Naive thymus-derived CD8-positive, alpha-beta T cell (primary cell): ENCODE data around the gene GNG14. TPM values are rescaled to one million over a fixed set of nuclear protein-coding genes. Genes with fewer than 3 reads are reported as not detected.
"Not testable (repeated sequence)": the region's sequence is repeated elsewhere in the genome, so short reads cannot be mapped to it uniquely, and the experiment has no call there.

Experiments
- ATAC-seq, 2 donors: fragments of 150-1000 bp; cut with Tn5 transposase in 1 of 2; sonication (Bioruptor Pico), chemical (Tn5 transposase) in 1 of 2; 1 replicate in 1 of 2; 2 replicates in 1 of 2; pipeline ENCODE4 v1.10.0; 2021; ENCODE audit warnings: mild to moderate bottlenecking in 2 of 2, moderate library complexity in 2 of 2
- POLR2A ChIA-PET: fragments of 350-600 bp; sonication (Branson Sonifier 250); formaldehyde crosslinking; loops from one replicate; lab custom pipeline; 2021; ENCODE audit warnings: antibody characterized with exemption; lab: Charles Lee
- DNase-seq, 10 donors: peaks; one replicate each; pipeline versions ENCODE4 v3.0.0 to v3.0.0-alpha.2; 2020 to 2022
- H3K27ac Mint-ChIP-seq, 10 donors: one replicate each; pipeline ENCODE4 v1.8.0; 2020 to 2022; ENCODE audit warnings: mild to moderate bottlenecking in 10 of 10, mixed read lengths in 10 of 10, moderate library complexity in 4 of 10, inconsistent platforms in 1 of 10
- H3K27me3 Mint-ChIP-seq, 5 donors: one replicate each; pipeline ENCODE4 v1.8.0; 2021 to 2022; ENCODE audit warnings: mixed read lengths in 5 of 5
- H3K36me3 Mint-ChIP-seq, 3 donors: one replicate each; pipeline ENCODE4 v1.8.0; 2020 to 2022; ENCODE audit warnings: mixed read lengths in 3 of 3, mild to moderate bottlenecking in 2 of 3, inconsistent platforms in 1 of 3
- H3K4me1 Mint-ChIP-seq, 4 donors: one replicate each; pipeline ENCODE4 v1.8.0; 2021 to 2022; ENCODE audit warnings: mixed read lengths in 4 of 4
- H3K4me3 Mint-ChIP-seq, 10 donors: one replicate each; pipeline ENCODE4 v1.8.0; 2020 to 2022; ENCODE audit warnings: mild to moderate bottlenecking in 10 of 10, mixed read lengths in 10 of 10, moderate library complexity in 6 of 10, inconsistent platforms in 1 of 10
- H3K9me3 Mint-ChIP-seq, 9 donors: one replicate each; pipeline ENCODE4 v1.8.0; 2020 to 2022; ENCODE audit warnings: mixed read lengths in 9 of 9, mild to moderate bottlenecking in 3 of 9, inconsistent platforms in 1 of 9, moderate library complexity in 1 of 9
- polyA plus RNA-seq, 3 donors: library from polyadenylated mRNA; unstranded; fragments of 300-500 nt; fragmentation: Illumina TruSeq; gene quantifications; one replicate each; pipeline ENCODE4 v1.2.3, GENCODE V29; 2021
- total RNA-seq, 8 experiments: library from RNA in 2 of 8; stranded (reverse) in 2 of 8; gene quantifications; one replicate each; pipeline ENCODE4 v1.2.3 and lab custom pipeline; 2021 to 2026

Gene GNG14
- total and polyA plus RNA-seq, 5 experiments from 2014 or later = not detected

DNA sequence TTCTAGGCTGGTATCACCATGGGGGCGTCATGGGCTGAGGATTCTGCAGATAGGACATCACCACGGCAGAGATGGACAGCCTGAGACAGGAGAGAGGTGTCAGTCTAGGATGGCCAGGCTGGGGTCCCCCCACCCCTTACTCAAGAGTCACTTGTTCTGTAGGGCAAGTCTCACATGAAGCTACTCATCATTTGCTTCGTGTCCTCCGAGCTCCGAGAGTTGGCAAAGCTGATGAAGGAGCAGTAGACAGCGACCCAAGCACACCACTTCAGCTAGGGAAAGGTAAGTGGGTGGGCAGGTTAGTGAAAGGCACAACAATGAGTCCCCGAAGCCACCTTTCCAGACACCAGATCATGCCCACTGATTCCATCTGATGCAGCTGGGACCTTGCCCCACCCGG lies 19.5 kb upstream of the GNG14 start:
- POLR2A ChIA-PET = interaction anchor here (0.6 to 2.7 kb wide), 9 partner anchors 8 to 134 kb away, joined by 3 to 32 read pairs (median 4); partner anchors contain the start of genes DHPS, PRDX2, THSD8 and ZNF490
- no peak for DNase-seq
- Mint-ChIP-seq H3K4me3 (peak overlapping the region; percentile 90 to 100 (median 98)), H3K4me1 (peaks cover 22 to 70% (median 64%) of the 10 kb centered on the region in 4 donors), H3K27ac (peak overlapping the region; percentile 98 to 100 (median 100)), H3K36me3 (peaks cover 0 to 14% (median 3%) of the 10 kb centered on the region in 3 donors), H3K27me3 (no peaks in the 10 kb centered on the region), H3K9me3 (no peaks in the 10 kb centered on the region)
- ATAC-seq = no peak

DNA sequence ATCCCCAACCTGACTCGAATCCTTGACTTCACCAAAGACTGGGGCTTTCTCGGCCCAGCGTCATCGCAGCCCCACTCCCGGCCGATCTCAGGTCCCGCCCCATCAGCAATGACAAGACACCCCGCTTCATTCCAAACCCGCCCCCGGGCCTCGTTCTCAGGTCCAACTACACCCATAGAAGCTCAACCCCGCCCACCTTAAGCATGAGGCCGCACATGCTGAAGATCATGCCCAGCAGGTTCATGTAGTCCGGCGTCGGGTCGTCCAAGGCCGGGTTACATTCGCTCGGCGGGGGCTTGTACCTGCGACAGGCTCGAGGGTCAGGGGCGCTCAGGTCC lies 18.9 kb upstream of the GNG14 start:
- H3K9me3 Mint-ChIP-seq = no peaks in the 10 kb centered on the region
- H3K27ac Mint-ChIP-seq = peak overlapping the region; percentile 98 to 100 (median 100)

DNA sequence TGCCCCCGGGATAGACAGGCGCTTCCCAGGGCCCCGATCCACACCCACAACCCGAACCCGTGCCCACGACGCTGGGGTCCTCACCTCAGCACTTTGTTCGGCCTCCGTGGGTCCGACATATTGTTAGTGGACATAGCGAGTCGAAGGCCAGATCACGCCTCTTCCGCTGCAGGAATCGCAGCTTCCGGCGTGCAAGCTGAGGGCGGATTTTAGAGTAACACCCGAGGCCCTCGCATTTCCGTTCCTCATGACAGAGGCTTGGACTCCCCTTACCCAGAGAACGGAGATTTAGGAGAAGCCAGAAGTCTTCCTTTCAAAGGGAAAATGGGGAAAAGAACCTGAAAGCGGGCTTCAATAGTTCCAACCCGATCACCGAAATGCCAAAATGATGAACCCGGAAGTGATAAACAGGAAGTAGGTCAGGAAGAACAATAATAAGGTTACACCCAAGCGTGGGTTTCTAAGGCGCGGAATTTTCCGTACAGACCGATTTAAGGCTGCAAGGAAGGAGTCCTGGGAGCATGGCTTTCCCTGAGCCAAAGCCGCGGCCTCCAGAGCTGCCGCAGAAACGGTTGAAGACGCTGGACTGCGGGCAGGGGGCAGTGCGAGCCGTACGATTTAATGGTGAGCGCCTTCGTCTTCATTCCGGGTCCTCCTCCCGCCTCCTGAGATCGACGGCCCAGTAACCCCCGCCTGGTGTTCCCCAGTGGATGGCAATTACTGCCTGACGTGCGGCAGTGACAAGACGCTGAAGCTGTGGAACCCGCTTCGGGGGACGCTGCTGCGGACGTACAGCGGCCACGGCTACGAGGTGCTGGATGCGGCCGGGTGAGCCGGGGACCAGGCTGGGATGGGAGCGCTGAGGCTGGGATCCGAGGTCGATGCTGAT lies 18.3 kb upstream of the GNG14 start:
- Mint-ChIP-seq H3K27ac (peak overlapping the region; percentile 98 to 100 (median 100)), H3K4me3 (peak overlapping the region; percentile 90 to 100 (median 98)), H3K27me3 (no peaks in the 10 kb centered on the region), H3K9me3 (no peaks in the 10 kb centered on the region), H3K36me3 (peaks cover 0 to 20% (median 0%) of the 10 kb centered on the region in 3 donors), H3K4me1 (peaks cover 22 to 63% (median 58%) of the 10 kb centered on the region in 4 donors)
- POLR2A ChIA-PET = interaction anchor here (0.6 to 2.7 kb wide), 21 partner anchors 8 to 796 kb away, joined by 3 to 32 read pairs (median 4); partner anchors contain the start of genes DHPS, JUNB, PRDX2 and THSD8
- DNase-seq (peak; percentile 53 to 89 (median 72)), ATAC-seq (peak; percentile 31 to 35)

More for the DNA sequence above, 18.9 kb upstream of the GNG14 start:
- DNase-seq = peak in 9 of 10 donors; percentile 43 to 85 (median 73)
- Mint-ChIP-seq H3K4me1 (peaks cover 22 to 67% (median 63%) of the 10 kb centered on the region in 4 donors), H3K4me3 (peak overlapping the region; percentile 90 to 100 (median 98)), H3K36me3 (peaks cover 0 to 14% (median 0%) of the 10 kb centered on the region in 3 donors), H3K27me3 (no peaks in the 10 kb centered on the region)
- ATAC-seq = peak; percentile 30 to 60
- POLR2A ChIA-PET = interaction anchor here (0.6 to 2.7 kb wide), 14 partner anchors 9 to 133 kb away, joined by 3 to 32 read pairs (median 4); partner anchors contain the start of genes DHPS, JUNB, PRDX2 and THSD8

DNA sequence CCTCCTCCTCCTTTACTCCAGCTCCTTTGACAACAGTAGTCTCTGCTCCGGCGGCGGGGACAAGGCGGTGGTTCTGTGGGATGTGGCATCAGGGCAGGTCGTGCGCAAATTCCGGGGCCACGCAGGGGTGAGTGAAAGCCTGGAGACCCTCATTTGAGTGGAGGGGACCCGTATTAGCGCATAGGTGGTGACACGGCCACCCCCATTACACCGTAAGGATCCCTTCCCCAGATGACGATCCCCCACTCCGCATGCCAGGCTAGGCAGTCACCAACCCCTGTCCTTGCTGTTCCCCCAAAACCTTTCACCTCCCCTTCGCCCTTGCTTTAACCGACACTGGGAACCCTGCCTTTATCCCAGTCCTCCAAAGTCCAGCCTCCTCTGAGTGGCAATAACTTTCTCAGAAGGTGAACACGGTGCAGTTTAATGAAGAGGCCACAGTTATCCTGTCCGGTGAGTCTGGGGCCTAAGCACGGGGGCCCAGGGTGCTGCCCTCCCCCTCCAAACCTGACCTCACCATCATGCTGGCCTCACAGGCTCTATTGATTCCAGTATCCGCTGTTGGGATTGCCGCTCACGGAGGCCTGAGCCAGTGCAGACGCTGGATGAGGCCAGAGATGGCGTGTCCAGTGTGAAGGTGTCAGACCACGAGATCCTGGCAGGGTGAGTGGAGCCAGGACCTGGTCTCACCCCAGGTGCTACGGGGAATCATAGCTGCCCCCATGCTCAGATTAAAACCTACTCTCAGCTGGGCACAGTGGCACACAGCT lies 17.5 kb upstream of the GNG14 start:
- DNase-seq (no peak), ATAC-seq (no peak)
- H3K4me1 Mint-ChIP-seq = peaks cover 22 to 56% (median 50%) of the 10 kb centered on the region in 4 donors
- H3K27ac Mint-ChIP-seq = peak overlapping the region; percentile 18 to 100 (median 99)
- POLR2A ChIA-PET = interaction anchor here (0.6 to 2.7 kb wide), 12 partner anchors 9 to 797 kb away, joined by 3 to 32 read pairs (median 4); partner anchors contain the start of genes DHPS and JUNB
- H3K36me3 Mint-ChIP-seq = peaks cover 0 to 28% (median 0%) of the 10 kb centered on the region in 3 donors
- no peaks in the 10 kb centered on the region for H3K9me3 Mint-ChIP-seq
- H3K27me3 Mint-ChIP-seq = no peaks in the 10 kb centered on the region
- peak overlapping the region; percentile 90 to 100 (median 98) for H3K4me3 Mint-ChIP-seq

DNA sequence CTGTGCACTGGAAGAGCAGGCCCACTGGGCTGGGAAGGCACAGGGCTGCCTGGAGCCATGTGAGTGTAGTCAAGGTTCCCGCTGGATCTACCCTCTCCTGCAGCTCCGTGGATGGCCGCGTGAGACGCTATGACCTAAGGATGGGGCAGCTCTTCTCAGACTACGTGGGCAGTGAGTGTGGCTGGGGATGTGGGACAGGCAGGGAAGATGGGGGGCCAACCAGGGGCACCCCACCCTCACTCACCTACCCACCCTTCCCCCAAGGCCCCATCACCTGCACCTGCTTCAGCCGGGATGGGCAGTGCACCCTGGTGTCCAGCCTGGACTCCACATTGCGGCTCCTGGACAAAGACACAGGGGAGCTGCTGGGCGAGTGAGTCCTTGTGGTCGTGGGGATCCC lies 15.1 kb upstream of the GNG14 start:
- peak overlapping the region in 3 of 10 donors; percentile 31 to 75 (median 70) for H3K27ac Mint-ChIP-seq

DNA sequence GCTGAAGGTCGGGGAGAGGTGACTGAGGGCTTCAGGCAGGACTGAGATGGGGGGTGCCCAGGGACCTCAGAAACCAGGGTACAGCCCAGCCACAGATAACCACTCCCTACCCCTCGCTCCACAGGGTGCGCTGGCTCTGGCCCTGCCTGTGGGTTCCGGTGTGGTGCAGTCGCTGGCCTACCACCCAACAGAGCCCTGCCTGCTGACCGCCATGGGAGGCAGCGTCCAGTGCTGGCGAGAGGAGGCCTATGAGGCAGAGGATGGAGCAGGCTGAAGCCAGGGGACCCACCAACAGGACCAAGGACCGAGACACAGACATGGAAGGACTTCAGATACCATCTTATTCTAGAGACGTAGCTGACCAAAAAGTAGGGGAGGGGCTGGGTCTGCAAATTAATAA lies 12.4 kb upstream of the GNG14 start:
- H3K4me3 Mint-ChIP-seq = peak overlapping the region in 1 of 10 donors; percentile 51
- H3K4me1 Mint-ChIP-seq = peaks cover 15 to 38% (median 30%) of the 10 kb centered on the region in 4 donors
- H3K27me3 Mint-ChIP-seq = no peaks in the 10 kb centered on the region
- no peaks in the 10 kb centered on the region for H3K9me3 Mint-ChIP-seq
- DNase-seq = no peak
- H3K36me3 Mint-ChIP-seq = peaks cover 0 to 72% (median 3%) of the 10 kb centered on the region in 3 donors
- POLR2A ChIA-PET = interaction anchor here (0.7 to 1.6 kb wide), 3 partner anchors 9 to 114 kb away, joined by 3 to 4 read pairs (median 3); partner anchors contain the start of genes FBXW9 and MAN2B1
- ATAC-seq = no peak
- H3K27ac Mint-ChIP-seq = peak overlapping the region in 2 of 10 donors; percentile 18 to 47

More for the DNA sequence above, 15.1 kb upstream of the GNG14 start:
- DNase-seq (no peak), ATAC-seq (no peak)
- H3K27me3 Mint-ChIP-seq = no peaks in the 10 kb centered on the region
- H3K36me3 Mint-ChIP-seq = peaks cover 0 to 48% (median 3%) of the 10 kb centered on the region in 3 donors
- POLR2A ChIA-PET = interaction anchor here (0.5 to 1.7 kb wide), 4 partner anchors 11 to 106 kb away, joined by 3 to 4 read pairs (median 4); no protein-coding TSS in a partner anchor
- peaks cover 18 to 45% (median 44%) of the 10 kb centered on the region in 4 donors for H3K4me1 Mint-ChIP-seq
- peak overlapping the region in 1 of 10 donors; percentile 40 for H3K4me3 Mint-ChIP-seq
- H3K9me3 Mint-ChIP-seq = no peaks in the 10 kb centered on the region

DNA sequence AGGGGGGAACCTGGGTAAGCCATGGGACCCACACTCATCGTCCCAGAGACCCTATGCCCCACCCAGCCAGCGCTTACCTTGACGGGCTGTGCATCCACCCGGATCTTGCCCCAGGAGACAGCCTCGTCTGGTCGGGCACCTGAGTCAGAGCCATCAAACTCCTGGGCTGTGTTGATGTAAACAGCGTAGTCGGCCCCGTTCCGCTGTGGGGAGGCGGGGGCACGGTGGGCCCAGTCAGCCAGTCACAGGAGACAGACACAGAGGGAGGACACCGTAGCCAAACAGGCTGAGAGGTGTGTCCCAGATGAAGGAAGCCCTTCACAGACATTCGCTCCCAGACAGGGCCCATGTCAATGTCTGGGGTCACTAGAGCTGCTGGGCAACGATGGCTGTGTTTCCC lies 11.9 kb upstream of the GNG14 start:
- no peaks in the 10 kb centered on the region for H3K9me3 Mint-ChIP-seq
- no peak overlapping the region for H3K4me3 Mint-ChIP-seq
- peak overlapping the region in 3 of 10 donors; percentile 18 to 81 (median 62) for H3K27ac Mint-ChIP-seq
- H3K36me3 Mint-ChIP-seq = peaks cover 0 to 74% (median 3%) of the 10 kb centered on the region in 3 donors
- peaks cover 17 to 35% (median 30%) of the 10 kb centered on the region in 4 donors for H3K4me1 Mint-ChIP-seq
- no peak for DNase-seq
- no peaks in the 10 kb centered on the region for H3K27me3 Mint-ChIP-seq
- ATAC-seq = no peak
- POLR2A ChIA-PET = interaction anchor here (0.7 to 1.6 kb wide), 2 partner anchors 10 kb away, joined by 3 to 10 read pairs; partner anchors contain the start of genes MAN2B1 and WDR83

DNA sequence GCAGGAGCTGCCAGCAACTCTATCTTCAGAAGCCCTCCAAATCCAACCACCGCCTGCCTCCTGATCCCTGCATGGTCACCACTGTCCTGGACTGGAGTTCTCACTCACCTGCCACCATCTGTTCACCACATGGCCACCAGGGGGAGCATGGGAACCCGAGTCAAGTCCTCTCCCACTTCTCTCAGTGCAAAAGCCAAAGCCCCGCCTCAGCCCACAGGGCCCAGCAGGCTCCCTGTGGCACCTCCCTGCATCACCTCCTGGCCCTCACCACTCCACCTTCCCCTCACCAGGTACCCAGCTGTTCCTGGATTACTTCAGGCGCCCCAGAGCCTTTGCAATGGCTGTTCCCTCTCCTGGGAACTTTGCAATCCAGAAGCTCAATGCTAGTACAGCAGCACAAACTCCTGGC lies 11.4 kb upstream of the GNG14 start:
- POLR2A ChIA-PET = interaction anchor here (1.6 kb wide), 1 partner anchor 10 kb away, joined by 10 read pairs; the partner anchor contains the start of genes MAN2B1 and WDR83
- Mint-ChIP-seq H3K9me3 (no peaks in the 10 kb centered on the region), H3K27ac (peak overlapping the region in 9 of 10 donors; percentile 27 to 82 (median 62)), H3K36me3 (peaks cover 0 to 78% (median 3%) of the 10 kb centered on the region in 3 donors), H3K4me1 (peaks cover 21 to 39% (median 35%) of the 10 kb centered on the region in 4 donors), H3K27me3 (no peaks in the 10 kb centered on the region), H3K4me3 (peak overlapping the region in 3 of 10 donors; percentile 12 to 68 (median 20))
- ATAC-seq (peak; percentile 44 to 56), DNase-seq (peak; percentile 66 to 91 (median 78))

DNA sequence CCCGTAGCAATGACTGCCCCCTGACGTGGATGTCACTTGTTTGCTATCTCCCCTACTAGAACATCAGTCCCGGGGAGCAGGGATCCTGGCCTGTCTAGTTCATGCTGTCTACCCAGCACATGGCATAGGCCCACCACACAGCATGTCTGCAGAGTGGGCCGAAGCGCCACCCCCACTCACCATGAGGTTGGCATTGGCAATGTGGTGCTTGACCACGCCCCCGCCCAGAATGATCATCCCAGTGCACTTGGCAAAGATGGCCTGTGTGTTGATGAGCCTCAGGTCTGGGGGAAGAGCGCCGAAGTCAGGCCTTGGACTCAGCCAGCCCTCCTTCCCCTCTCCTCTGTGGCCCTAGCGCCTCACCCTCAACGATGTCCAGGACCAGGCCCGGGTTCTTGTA lies 10.9 kb upstream of the GNG14 start:
- Mint-ChIP-seq H3K36me3 (peaks cover 0 to 78% (median 3%) of the 10 kb centered on the region in 3 donors), H3K9me3 (no peaks in the 10 kb centered on the region), H3K4me1 (peaks cover 20 to 37% (median 34%) of the 10 kb centered on the region in 4 donors), H3K27ac (peak overlapping the region in 6 of 10 donors; percentile 15 to 82 (median 62)), H3K27me3 (peaks cover 0 to 1% (median 0%) of the 10 kb centered on the region in 5 donors), H3K4me3 (no peak overlapping the region)
- ATAC-seq (no peak), DNase-seq (no peak)
- POLR2A ChIA-PET = interaction anchor here (1.0 to 1.6 kb wide), 2 partner anchors 8 to 11 kb away, joined by 5 to 10 read pairs; partner anchors contain the start of genes MAN2B1 and WDR83

DNA sequence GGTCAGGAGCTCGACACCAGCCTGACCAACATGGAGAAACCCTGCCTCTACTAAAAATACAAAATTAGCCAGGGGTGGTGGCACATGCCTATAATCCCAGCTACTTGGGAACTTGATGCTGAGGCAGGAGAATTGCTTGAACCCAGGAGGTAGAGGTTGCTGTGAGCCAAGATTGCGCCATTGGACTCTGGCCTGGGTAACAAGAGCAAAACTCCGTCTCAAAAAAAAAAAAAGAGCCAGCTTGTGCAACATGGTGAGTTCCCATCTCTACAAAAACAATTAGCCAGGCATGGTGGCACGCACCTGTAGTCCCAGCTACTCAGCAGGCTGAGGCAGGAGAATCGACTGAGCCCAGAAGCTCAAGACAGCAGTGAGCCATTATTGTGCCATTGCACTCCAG lies 9.8 kb upstream of the GNG14 start:
- H3K27ac Mint-ChIP-seq, H3K27me3 Mint-ChIP-seq, H3K4me3 Mint-ChIP-seq, ATAC-seq, DNase-seq, H3K9me3 Mint-ChIP-seq: not testable (repeated sequence)
- POLR2A ChIA-PET = interaction anchor here (0.6 to 1.2 kb wide), 8 partner anchors 9 to 365 kb away, joined by 3 to 5 read pairs (median 3); partner anchors contain the start of gene FBXW9
- H3K36me3 Mint-ChIP-seq = peaks cover 0 to 71% (median 3%) of the 10 kb centered on the region in 3 donors
- H3K4me1 Mint-ChIP-seq = peaks cover 17 to 36% (median 30%) of the 10 kb centered on the region in 4 donors

DNA sequence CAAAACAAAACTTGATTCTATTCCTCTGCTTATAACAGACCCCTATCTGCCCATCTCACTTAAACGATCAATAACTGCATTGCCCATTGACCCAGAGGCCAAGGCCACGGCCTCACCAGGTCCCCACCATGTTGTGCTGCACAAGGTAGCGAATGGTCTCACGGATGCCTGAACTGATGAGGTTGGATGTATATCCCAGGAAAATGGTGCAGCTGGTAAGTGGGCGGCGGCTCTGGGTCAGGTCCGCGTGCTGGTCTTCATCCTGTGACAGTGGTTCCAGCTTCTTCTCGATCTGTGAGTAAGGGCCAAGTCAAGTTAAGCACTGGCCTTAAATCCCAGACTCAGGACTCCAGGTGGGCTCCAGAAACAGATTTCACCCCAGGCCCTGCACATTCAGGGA lies 7.8 kb upstream of the GNG14 start:
- Mint-ChIP-seq H3K4me1 (peaks cover 19 to 39% (median 29%) of the 10 kb centered on the region in 4 donors), H3K4me3 (peak overlapping the region; percentile 24 to 97 (median 75)), H3K36me3 (peaks cover 0 to 53% (median 3%) of the 10 kb centered on the region in 3 donors), H3K27me3 (peaks cover 0 to 1% (median 0%) of the 10 kb centered on the region in 5 donors), H3K27ac (peak overlapping the region in 4 of 10 donors; percentile 25 to 64 (median 38)), H3K9me3 (peaks cover 0 to 2% (median 0%) of the 10 kb centered on the region in 9 donors)
- no peak for ATAC-seq
- POLR2A ChIA-PET = interaction anchor here (0.5 to 3.5 kb wide), 7 partner anchors 11 to 766 kb away, joined by 3 to 32 read pairs (median 3); partner anchors contain the start of gene TRIR
- DNase-seq = no peak
